Measurements from ENCODE around the gene NFKBIZ.

DNA sequence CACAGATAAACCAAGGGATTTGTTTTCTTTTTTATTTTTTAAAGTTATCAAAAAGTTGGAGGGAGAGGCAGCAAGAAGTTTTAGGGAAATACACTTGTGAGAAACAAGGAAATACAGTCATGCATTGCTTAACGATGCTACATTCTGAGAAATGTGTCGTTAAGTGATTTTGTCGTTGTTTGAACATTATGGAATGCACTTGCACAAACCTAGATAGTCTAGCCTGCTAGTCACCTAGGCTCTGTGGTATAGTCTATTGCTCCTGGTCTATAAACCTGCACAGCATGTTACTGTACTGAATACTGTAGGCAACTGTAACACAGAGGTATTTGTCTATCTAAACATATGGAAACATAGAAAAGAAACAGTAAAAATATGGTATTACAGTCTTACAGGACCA, 2.0 kb upstream of the NFKBIZ start:
- TF ChIP-seq, protein P1, sequence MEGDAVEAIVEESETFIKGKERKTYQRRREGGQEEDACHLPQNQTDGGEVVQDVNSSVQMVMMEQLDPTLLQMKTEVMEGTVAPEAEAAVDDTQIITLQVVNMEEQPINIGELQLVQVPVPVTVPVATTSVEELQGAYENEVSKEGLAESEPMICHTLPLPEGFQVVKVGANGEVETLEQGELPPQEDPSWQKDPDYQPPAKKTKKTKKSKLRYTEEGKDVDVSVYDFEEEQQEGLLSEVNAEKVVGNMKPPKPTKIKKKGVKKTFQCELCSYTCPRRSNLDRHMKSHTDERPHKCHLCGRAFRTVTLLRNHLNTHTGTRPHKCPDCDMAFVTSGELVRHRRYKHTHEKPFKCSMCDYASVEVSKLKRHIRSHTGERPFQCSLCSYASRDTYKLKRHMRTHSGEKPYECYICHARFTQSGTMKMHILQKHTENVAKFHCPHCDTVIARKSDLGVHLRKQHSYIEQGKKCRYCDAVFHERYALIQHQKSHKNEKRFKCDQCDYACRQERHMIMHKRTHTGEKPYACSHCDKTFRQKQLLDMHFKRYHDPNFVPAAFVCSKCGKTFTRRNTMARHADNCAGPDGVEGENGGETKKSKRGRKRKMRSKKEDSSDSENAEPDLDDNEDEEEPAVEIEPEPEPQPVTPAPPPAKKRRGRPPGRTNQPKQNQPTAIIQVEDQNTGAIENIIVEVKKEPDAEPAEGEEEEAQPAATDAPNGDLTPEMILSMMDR (IDR thresholded peaks at IDR 0.05; ENCODE audit: insufficient read depth, low read length) = no peak
- TF ChIP-seq POLR2AphosphoS5 (IDR thresholded peaks at IDR 0.05; ENCODE audit: low read depth) (no peak), SPI1 (IDR thresholded peaks at IDR 0.05; ENCODE audit: borderline replicate concordance, low read depth) (no peak), GABPA (IDR thresholded peaks at IDR 0.05; ENCODE audit: low read depth) (no peak)
- TF ChIP-seq, protein P2, sequence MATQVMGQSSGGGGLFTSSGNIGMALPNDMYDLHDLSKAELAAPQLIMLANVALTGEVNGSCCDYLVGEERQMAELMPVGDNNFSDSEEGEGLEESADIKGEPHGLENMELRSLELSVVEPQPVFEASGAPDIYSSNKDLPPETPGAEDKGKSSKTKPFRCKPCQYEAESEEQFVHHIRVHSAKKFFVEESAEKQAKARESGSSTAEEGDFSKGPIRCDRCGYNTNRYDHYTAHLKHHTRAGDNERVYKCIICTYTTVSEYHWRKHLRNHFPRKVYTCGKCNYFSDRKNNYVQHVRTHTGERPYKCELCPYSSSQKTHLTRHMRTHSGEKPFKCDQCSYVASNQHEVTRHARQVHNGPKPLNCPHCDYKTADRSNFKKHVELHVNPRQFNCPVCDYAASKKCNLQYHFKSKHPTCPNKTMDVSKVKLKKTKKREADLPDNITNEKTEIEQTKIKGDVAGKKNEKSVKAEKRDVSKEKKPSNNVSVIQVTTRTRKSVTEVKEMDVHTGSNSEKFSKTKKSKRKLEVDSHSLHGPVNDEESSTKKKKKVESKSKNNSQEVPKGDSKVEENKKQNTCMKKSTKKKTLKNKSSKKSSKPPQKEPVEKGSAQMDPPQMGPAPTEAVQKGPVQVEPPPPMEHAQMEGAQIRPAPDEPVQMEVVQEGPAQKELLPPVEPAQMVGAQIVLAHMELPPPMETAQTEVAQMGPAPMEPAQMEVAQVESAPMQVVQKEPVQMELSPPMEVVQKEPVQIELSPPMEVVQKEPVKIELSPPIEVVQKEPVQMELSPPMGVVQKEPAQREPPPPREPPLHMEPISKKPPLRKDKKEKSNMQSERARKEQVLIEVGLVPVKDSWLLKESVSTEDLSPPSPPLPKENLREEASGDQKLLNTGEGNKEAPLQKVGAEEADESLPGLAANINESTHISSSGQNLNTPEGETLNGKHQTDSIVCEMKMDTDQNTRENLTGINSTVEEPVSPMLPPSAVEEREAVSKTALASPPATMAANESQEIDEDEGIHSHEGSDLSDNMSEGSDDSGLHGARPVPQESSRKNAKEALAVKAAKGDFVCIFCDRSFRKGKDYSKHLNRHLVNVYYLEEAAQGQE (IDR thresholded peaks at IDR 0.05; ENCODE audit: insufficient replicate concordance, low read depth) = no peak
